Mesodermal cell (in vitro differentiated cells): ENCODE measurements around the gene TGFA.
"Not testable (repeated sequence)": the region's sequence is repeated elsewhere in the genome, so short reads cannot be mapped to it uniquely, and the experiment has no call there.

ENCODE experiments used
- H3K27ac ChIP-seq: 2 replicates; pipeline ENCODE4 v1.7.0; 2013; ENCODE audit warnings: mild to moderate bottlenecking, low read depth, low read length, moderate library complexity; ENCODE audit not compliant: severe bottlenecking
- H3K36me3 ChIP-seq: 2 replicates; pipeline ENCODE4 v1.7.1; 2013; ENCODE audit warnings: mild to moderate bottlenecking, low read length, moderate library complexity; ENCODE audit not compliant: control insufficient read depth, insufficient read depth
- H3K4me1 ChIP-seq: one replicate; pipeline ENCODE4 v1.7.1; 2013; ENCODE audit warnings: mild to moderate bottlenecking, low read length; ENCODE audit not compliant: insufficient read depth, control insufficient read depth, poor library complexity, severe bottlenecking
- H3K4me3 ChIP-seq: 2 replicates; pipeline ENCODE4 v1.7.0; 2013; ENCODE audit warnings: low read length, control low read depth, mild to moderate bottlenecking; ENCODE audit not compliant: insufficient read depth, poor library complexity, severe bottlenecking; ENCODE audit errors: extremely low read depth
- H3K9me3 ChIP-seq: 2 replicates; pipeline ENCODE4 v1.7.1; 2013; ENCODE audit warnings: mild to moderate bottlenecking, low read length, moderate library complexity; ENCODE audit not compliant: control insufficient read depth
- WGBS, 2 experiments: methylation state at CpG; one replicate each; pipeline ENCODE4 v1.1.5; 2013; ENCODE audit warnings: missing lambda C conversion rate in 2 of 2; ENCODE audit not compliant: insufficient coverage in 2 of 2; 5-methylcytosine and 5-hydroxymethylcytosine counted together

Gene TGFA

DNA sequence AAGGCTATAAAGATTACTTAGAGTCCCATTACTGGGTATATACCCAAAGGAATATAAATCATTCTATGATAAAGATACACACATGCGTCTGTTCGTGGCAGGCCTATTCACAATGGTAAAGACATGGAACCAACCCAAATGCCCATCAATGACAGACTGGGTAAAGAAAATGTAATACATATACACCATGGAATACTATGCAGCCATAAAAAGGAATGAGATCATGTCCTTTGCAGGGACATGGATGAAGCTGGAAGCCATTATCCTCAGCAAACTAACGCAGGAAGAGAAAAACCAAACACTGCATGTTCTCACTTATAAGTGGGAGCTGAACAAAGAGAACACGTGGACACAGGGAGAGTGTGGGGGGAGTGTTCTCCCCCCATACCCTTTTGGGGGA, 87.0 kb downstream of the TGFA start:
- no CpG with 5 or more reads among the region's 4 CpGs for WGBS, 2 experiments
- not testable (repeated sequence) for H3K27ac ChIP-seq, H3K4me3 ChIP-seq, H3K9me3 ChIP-seq, H3K36me3 ChIP-seq, H3K4me1 ChIP-seq

DNA sequence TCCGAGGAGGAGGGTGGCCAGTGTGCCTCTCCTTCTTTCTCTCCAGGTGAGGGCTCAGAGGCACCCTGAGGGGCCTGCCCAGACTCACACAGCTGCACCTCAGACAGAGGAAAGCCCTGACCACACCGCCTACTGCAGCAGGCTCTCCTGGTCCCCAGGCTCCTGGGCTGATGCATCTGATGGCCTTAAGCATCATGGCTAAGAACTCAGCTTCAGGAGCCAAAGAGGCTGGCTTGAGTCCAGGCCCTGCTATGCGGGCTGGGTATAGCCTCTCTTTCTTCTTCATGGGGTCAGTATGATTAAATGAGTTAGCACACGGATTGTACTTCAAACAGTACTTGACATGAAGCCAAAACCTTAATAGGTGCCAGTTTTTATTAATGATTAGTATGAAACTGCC, 89.6 kb downstream of the TGFA start:
- Histone ChIP-seq H3K27ac (no peak overlapping the region), H3K9me3 (no peaks in the 10 kb centered on the region), H3K4me3 (no peak overlapping the region), H3K4me1 (no peaks in the 10 kb centered on the region), H3K36me3 (no peaks in the 10 kb centered on the region)
- WGBS, 2 experiments = 86 to 100% methylated on average over 2 to 3 of the region's 4 CpGs

DNA sequence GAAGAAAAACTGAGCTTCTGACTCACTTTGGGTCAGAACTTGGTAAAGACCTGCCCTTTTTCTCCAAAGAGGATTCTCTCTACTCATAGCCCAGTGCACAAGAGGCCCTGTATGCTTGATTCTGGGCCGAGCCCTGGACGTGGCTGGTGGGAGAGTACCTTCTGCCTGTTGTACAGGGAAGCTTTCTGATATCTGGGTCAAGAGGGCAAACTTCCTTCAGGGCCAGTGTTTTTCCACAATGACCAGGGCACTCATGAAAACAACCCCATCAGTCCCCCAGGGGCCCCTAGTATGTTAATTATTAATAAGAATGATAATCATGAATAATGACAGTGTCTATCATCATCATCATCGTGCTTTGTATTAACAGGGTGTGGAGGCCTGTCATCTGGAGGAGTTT, 90.0 kb downstream of the TGFA start:
- no peak overlapping the region for H3K4me3 ChIP-seq
- H3K9me3 ChIP-seq = no peaks in the 10 kb centered on the region
- H3K27ac ChIP-seq = no peak overlapping the region
- no peaks in the 10 kb centered on the region for H3K36me3 ChIP-seq
- no peaks in the 10 kb centered on the region for H3K4me1 ChIP-seq
- 64% methylated on average over 2 of the region's 3 CpGs; no CpG with 5 or more reads in 1 of the 2 experiments for WGBS, 2 experiments

DNA sequence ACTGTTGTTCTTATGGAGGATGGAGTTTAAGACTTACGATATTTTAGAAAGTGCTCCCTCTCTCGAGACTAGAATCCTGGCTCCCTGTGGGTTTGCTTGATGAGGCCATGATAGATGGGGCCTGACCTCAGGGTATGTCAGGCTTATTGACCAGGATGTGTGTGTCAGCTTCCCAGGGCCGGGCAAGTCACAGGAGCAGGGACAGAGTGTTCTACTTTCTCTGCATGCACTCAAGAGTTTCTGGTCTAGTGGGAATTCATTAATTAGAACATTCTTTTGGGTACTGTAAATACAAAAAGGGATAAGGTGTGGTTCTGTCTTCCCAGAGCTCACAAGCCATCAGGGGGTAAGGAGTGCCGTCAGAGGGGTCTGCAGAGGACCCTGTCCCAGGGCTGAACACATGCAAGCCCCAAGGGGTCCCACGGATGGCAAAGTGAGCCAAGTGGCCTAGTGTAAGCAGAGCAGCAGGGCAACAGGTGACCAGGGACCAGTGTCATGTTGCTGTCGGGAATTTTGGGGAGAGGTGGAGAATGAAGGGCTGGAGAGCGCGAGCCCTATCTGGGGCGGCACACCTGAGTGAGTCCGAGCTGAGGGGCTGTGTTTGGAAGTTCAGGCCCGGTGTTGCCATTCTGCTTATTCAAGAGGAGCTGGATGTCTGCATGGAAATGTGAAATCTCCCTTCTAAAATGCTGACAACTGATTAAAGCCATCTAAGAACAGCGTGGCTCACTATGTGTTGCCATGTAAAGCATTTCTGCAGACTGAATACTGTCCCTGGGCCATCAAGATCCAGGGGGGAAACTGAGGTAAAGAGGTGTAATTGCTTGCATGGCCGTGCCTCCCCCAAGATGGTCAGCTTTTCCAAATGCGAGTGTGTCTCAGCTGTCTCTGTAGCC, 91.4 kb downstream of the TGFA start:
- 86 to 87% methylated on average over 13 to 14 of the region's 14 CpGs for WGBS, 2 experiments
- H3K9me3 ChIP-seq = no peaks in the 10 kb centered on the region

DNA sequence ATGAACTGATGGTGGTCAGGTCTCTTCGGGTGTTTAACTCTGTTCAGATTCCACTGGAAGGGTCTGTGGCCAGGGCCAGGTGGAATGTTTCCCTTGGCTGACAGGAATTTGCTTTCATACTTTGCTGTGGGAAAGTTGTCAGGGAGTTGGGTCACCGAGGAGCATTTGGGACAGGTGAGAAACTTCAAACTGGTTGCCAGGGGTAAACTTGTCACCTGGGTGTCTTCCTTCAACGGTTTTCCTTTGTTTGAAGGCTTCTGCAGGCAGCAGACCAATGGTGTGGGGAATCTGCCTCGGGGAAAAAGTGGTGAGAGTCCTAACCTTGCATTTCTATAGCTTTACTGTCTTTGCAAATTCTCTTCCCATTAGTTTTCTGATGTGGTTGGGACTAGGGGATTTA, 92.2 kb downstream of the TGFA start:
- H3K27ac ChIP-seq = no peak overlapping the region
- no peaks in the 10 kb centered on the region for H3K4me1 ChIP-seq
- WGBS, 2 experiments = 60 to 77% methylated on average over 3 of the region's 4 CpGs
- no peak overlapping the region for H3K4me3 ChIP-seq
- H3K36me3 ChIP-seq = no peaks in the 10 kb centered on the region
- no peaks in the 10 kb centered on the region for H3K9me3 ChIP-seq

More for the DNA sequence above, 91.4 kb downstream of the TGFA start:
- no peak overlapping the region for H3K27ac ChIP-seq
- H3K4me3 ChIP-seq = no peak overlapping the region
- no peaks in the 10 kb centered on the region for H3K4me1 ChIP-seq
- H3K36me3 ChIP-seq = no peaks in the 10 kb centered on the region

DNA sequence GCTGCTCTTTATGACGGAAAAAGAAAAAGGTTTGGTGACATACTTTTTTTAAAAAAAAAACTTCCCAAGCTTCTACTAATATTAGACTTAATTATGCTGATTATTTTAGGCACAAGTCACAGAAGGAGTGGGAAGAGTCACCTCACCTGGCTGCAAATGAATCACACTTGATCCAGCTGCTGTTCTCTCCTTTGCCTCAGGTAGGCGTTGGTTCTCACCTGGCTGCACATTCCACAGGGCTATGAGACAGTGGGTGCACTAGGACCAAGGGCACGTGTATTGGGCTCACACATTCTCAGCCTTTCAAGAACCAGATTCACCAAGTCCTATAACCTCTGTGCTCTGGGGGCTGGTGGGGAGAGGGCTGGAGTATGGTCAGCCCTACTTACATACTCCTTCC, 93.3 kb downstream of the TGFA start:
- Histone ChIP-seq H3K27ac (no peak overlapping the region), H3K9me3 (no peaks in the 10 kb centered on the region), H3K4me1 (no peaks in the 10 kb centered on the region), H3K4me3 (no peak overlapping the region), H3K36me3 (no peaks in the 10 kb centered on the region)
- 89% methylated on average over 1 of the region's 3 CpGs; no CpG with 5 or more reads in 1 of the 2 experiments for WGBS, 2 experiments

DNA sequence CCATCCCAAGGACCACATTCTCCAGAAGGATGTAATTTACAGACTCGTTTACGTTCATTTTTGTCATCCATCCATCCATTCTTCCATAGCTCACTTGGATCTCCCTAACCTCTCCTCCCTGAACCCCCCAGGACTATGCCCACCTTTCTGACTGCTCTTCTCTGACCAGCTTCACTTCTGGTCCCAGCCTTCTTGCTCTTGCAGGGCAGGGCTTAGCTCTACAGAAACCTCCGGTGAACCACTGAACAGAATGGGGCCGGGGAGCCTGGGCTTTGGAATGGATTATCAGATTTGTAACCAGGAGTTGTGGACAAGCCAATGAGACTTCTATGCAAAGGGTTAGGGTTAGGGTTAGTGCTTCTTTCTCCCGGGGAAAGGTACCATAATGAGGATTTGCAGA, 95.0 kb downstream of the TGFA start:
- H3K36me3 ChIP-seq = no peaks in the 10 kb centered on the region
- H3K4me3 ChIP-seq = no peak overlapping the region
- H3K4me1 ChIP-seq = no peaks in the 10 kb centered on the region
- no peaks in the 10 kb centered on the region for H3K9me3 ChIP-seq
- no peak overlapping the region for H3K27ac ChIP-seq
- 94 to 100% methylated on average over 4 to 5 of the region's 5 CpGs for WGBS, 2 experiments

DNA sequence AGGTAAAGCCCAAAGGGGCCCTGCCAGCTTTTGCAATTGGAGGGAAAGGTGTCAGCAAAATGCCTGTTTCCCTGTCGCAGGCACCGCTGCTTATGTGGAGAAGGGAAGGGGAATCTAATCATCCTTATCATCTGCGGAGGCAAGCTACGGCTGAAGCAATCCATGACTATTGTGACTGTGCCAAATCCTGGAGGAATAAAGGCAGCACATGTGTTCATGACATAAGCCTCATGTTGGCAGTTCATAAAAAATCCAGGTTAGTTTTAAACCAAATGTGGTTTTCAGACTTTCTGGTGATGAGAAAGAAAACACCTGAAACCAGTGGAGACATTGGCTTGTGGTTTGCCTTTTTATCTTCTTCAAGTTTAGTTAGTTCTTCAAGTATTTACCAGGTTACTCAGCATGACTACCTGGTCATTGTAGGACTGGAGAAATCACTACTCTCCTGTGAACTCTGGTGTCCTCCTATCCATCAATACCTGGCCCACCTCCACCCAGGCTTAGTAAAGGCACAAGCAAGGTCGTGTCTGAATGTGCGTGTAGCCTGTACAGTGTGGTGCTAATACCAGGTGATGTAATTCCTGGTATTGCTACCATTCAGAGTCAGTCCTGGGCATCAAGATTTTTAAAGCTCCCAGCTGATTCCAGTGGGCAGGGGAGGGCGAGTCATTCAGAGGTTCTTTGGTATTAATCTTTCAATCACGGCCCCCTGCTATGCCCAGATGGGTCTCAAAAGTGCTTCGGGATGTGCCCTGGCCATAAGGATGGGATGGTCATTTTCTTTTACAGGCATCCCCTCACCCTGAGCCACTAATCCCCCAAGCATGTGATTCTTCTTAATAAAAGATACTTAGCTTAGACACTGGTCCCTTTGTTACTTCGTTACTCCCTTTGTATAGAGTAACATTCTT, 96.8 kb downstream of the TGFA start:
- 91 to 100% methylated on average over 7 to 8 of the region's 10 CpGs for WGBS, 2 experiments
- H3K9me3 ChIP-seq = no peaks in the 10 kb centered on the region

DNA sequence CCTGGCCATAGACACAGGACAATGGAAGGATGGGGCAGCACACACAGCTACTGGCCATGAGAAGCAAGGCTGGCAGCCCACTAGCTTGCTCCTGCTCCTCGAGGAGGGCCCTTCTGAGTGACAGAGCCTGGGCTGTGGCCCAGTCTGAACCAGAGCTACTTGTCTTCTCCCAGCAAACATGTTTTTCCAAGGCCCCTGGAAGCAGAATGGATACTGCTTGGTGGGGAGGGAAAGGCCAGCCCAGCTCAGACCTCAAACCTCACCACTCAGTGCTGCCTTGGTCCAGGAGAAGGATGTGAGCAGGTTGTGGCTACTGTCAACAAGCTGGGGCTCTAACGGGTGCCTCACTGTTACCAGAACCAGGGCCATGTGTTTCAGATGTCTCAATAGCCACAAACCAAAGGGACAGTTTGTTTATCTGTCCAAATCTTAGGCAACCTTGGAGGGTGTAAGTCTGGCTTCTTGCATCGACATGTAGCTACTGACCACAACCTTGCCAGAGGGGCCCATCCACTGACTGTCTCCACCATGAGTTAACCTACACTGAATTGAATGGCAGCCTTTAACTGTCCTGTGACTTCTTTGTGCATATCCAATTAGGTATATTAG, 98.6 kb downstream of the TGFA start:
- no peaks in the 10 kb centered on the region for H3K4me1 ChIP-seq
- no peaks in the 10 kb centered on the region for H3K36me3 ChIP-seq
- 80 to 82% methylated on average over 2 to 3 of the region's 3 CpGs for WGBS, 2 experiments
- no peak overlapping the region for H3K27ac ChIP-seq
- H3K9me3 ChIP-seq = no peaks in the 10 kb centered on the region
- no peak overlapping the region for H3K4me3 ChIP-seq

More for the DNA sequence above, 96.8 kb downstream of the TGFA start:
- H3K36me3 ChIP-seq = no peaks in the 10 kb centered on the region
- no peak overlapping the region for H3K4me3 ChIP-seq
- H3K4me1 ChIP-seq = no peaks in the 10 kb centered on the region
- no peak overlapping the region for H3K27ac ChIP-seq

DNA sequence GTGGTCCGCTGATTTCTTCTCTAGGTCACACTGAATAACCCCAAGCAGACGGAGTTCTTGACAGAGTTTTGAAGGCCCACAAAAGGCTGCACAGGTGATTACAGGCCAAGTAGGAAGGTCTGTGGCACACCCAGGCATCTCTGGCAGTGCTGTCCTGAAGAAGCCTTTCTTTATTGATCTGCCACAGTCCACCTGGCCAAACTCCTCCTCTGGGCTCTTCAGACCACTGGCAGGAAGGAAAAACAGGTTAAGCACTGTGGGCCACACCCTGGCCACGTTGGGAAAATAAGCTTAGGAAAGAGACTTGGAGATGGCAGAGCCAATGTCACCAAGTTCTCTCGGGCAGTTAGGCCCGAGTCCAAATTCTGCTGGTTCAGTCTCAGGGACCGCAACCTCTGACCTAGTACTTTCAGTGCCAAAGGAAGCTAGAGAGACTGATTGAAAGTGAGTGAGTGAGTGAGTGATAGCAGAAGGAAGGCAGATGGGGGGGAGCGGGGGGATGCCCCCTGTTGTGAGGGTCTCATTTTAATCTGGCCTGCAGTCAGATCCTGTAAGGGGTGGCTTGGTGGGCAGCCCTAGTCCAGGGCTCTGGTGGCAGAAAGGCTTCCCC, 102.9 kb downstream of the TGFA start:
- H3K4me1 ChIP-seq = no peaks in the 10 kb centered on the region
- H3K9me3 ChIP-seq = no peaks in the 10 kb centered on the region
- 82 to 88% methylated on average over 7 of the region's 7 CpGs for WGBS, 2 experiments
- H3K27ac ChIP-seq = no peak overlapping the region
- no peak overlapping the region for H3K4me3 ChIP-seq
- H3K36me3 ChIP-seq = no peaks in the 10 kb centered on the region
